Spleen (tissue), 7 donors: Measurements from ENCODE around the gene LSM11.

Experiments
- CTCF ChIP-seq, 11 experiments: fragments of 200-600 bp in 7 of 11; fragments of 450-650 bp in 4 of 11; sonication (generic) in 4 of 11; IDR thresholded peaks in 8 of 11; conservative IDR thresholded peaks in 3 of 11; 1 replicate in 7 of 11; 2 replicates in 4 of 11; pipeline versions ENCODE4 v1.4.0 to v1.8.0; 2016 to 2021; ENCODE audit warnings: antibody characterized with exemption in 11 of 11, inconsistent platforms in 4 of 11, mild to moderate bottlenecking in 1 of 11
- POLR2A ChIP-seq, 3 donors: fragments of 450-650 bp; IDR thresholded peaks; one replicate each; pipeline ENCODE4 v1.5.1; 2017; ENCODE audit warnings: antibody characterized with exemption in 3 of 3, mild to moderate bottlenecking in 1 of 3
- POLR2AphosphoS5 ChIP-seq, 3 donors: sonication (generic); formaldehyde crosslinking; IDR thresholded peaks; one replicate each; pipeline ENCODE4 v1.5.1; 2017; ENCODE audit warnings: antibody characterized with exemption in 3 of 3
- donor health status: DM: no; HTN: no; CAD: no; lungs with moderate emphysema.
- donor health status: DM: no; HTN: no; CAD: no.
- donor health status: DM: no; HTN: no; CAD: no.

GRCh38 chr5:157770665-157771064, 27.2 kb downstream of the LSM11 start:
- no peak for TF ChIP-seq POLR2A (IDR thresholded peaks at IDR 0.05)
- no peak for TF ChIP-seq CTCF (IDR thresholded peaks at IDR 0.05 in 8 of 11, conservative IDR thresholded peaks at IDR 0.05 in 3 of 11)
- no peak for TF ChIP-seq POLR2AphosphoS5 (IDR thresholded peaks at IDR 0.05)
